IMR-90 (cell line): ENCODE data around the gene NOL4L. TPM values are rescaled to one million over a fixed set of nuclear protein-coding genes. Genes with fewer than 3 reads are reported as not detected.

Source experiments
- ATAC-seq: fragments of 200-7000 bp; cut with Tn5 transposase; 2 replicates; pipeline ENCODE4 v1.9.1; 2020; ENCODE audit warnings: low read depth, mild to moderate bottlenecking, moderate library complexity
- BruUV-seq: library from RNA; stranded (reverse); fragments of 400-500 nt; replicated peaks from 2 replicates; lab custom pipeline; 2021; lab: Mats Ljungman, UMichigan
- CTCF ChIA-PET: fragments of 300-600 bp; formaldehyde crosslinking; extraction: SDS; loops from one replicate; lab custom pipeline; 2021; ENCODE audit warnings: antibody characterized with exemption; lab: Yijun Ruan, JAX
- POLR2A ChIA-PET: fragments of 300-600 bp; sonication (Branson Sonifier 250); formaldehyde crosslinking; loops from one replicate; lab custom pipeline; 2022; ENCODE audit warnings: antibody characterized with exemption; ENCODE audit not compliant: unreplicated experiment; lab: Charles Lee
- DNase-seq: peaks from one replicate; pipeline ENCODE4 v3.0.0; 2013
- H2AFZ ChIP-seq: replicated peaks from 2 replicates; pipeline ENCODE3; 2013; ENCODE audit warnings: low read length, mild to moderate bottlenecking; ENCODE audit not compliant: poor library complexity
- H2AK5ac ChIP-seq: 2 replicates; pipeline ENCODE4 v1.6.1; 2013; ENCODE audit warnings: low read depth, low read length, inconsistent platforms
- H2AK9ac ChIP-seq: replicated peaks from 2 replicates; pipeline ENCODE3; 2013; ENCODE audit warnings: mild to moderate bottlenecking, low read depth, low read length, moderate library complexity; ENCODE audit not compliant: poor library complexity
- H2BK120ac ChIP-seq: 2 replicates; pipeline ENCODE4 v1.6.1; 2013; ENCODE audit warnings: low read depth, low read length, inconsistent platforms
- H2BK15ac ChIP-seq: 3 replicates; pipeline ENCODE4 v1.6.1; 2013; ENCODE audit warnings: low read depth, low read length, inconsistent platforms
- H2BK20ac ChIP-seq: 2 replicates; pipeline ENCODE4 v1.6.1; 2013; ENCODE audit warnings: low read depth, mild to moderate bottlenecking, inconsistent platforms, low read length, moderate library complexity
- H2BK5ac ChIP-seq: 2 replicates; pipeline ENCODE4 v1.6.1; 2013; ENCODE audit warnings: mild to moderate bottlenecking, low read depth, low read length, inconsistent platforms; ENCODE audit not compliant: poor library complexity, severe bottlenecking
- H3K14ac ChIP-seq: replicated peaks from 2 replicates; pipeline ENCODE4 v1.6.1; 2013; ENCODE audit warnings: low read depth, low read length, inconsistent platforms
- H3K18ac ChIP-seq: 2 replicates; pipeline ENCODE4 v1.6.1; 2013; ENCODE audit warnings: low read depth, low read length, control low read depth
- H3K23ac ChIP-seq: 2 replicates; pipeline ENCODE4 v1.6.1; 2013; ENCODE audit warnings: low read depth, low read length, inconsistent platforms
- H3K27ac ChIP-seq: 2 replicates; pipeline ENCODE4 v1.5.1; 2013; ENCODE audit warnings: mild to moderate bottlenecking, control low read depth, low read length; ENCODE audit not compliant: insufficient read depth
- H3K27me3 ChIP-seq: 2 replicates; pipeline ENCODE4 v1.6.1; 2013; ENCODE audit warnings: low read length; ENCODE audit not compliant: control insufficient read depth, insufficient read depth
- H3K36me3 ChIP-seq: 2 replicates; pipeline ENCODE4 v1.6.1; 2013; ENCODE audit warnings: low read length, mixed read lengths; ENCODE audit not compliant: control insufficient read depth, insufficient read depth
- H3K4ac ChIP-seq: 2 replicates; pipeline ENCODE4 v1.6.1; 2013; ENCODE audit warnings: low read depth, low read length, inconsistent platforms
- H3K4me1 ChIP-seq: 2 replicates; pipeline ENCODE4 v1.6.1; 2013; ENCODE audit warnings: low read length, mixed read lengths; ENCODE audit not compliant: control insufficient read depth, insufficient read depth
- H3K4me2 ChIP-seq: 2 replicates; pipeline ENCODE4 v1.6.1; 2013; ENCODE audit warnings: low read depth, mild to moderate bottlenecking, control low read depth, low read length, moderate library complexity
- H3K4me3 ChIP-seq: 2 replicates; pipeline ENCODE4 v1.5.1; 2013; ENCODE audit warnings: low read depth, mild to moderate bottlenecking, control low read depth, low read length, moderate library complexity; ENCODE audit not compliant: insufficient read depth
- H3K56ac ChIP-seq: 2 replicates; pipeline ENCODE4 v1.6.1; 2013; ENCODE audit warnings: low read length, inconsistent platforms; ENCODE audit not compliant: insufficient read depth; ENCODE audit errors: extremely low read depth
- H3K79me1 ChIP-seq, 2 experiments: 2 replicates each; pipeline ENCODE4 v1.6.1; 2013; ENCODE audit warnings: low read length in 2 of 2, inconsistent platforms in 1 of 2, low read depth in 1 of 2
- H3K9ac ChIP-seq: 2 replicates; pipeline ENCODE4 v1.6.1; 2013; ENCODE audit warnings: low read depth, low read length, control low read depth
- H3K9me1 ChIP-seq: 2 replicates; pipeline ENCODE4 v1.6.1; 2013; ENCODE audit warnings: low read length, inconsistent platforms; ENCODE audit not compliant: insufficient read depth
- H3K9me3 ChIP-seq: 2 replicates; pipeline ENCODE4 v1.6.1; 2013; ENCODE audit warnings: low read length; ENCODE audit not compliant: control insufficient read depth, insufficient read depth
- H4K20me1 ChIP-seq: 2 replicates; pipeline ENCODE4 v1.6.1; 2013; ENCODE audit warnings: low read length, inconsistent platforms; ENCODE audit not compliant: insufficient read depth
- H4K5ac ChIP-seq: 2 replicates; pipeline ENCODE4 v1.6.1; 2013; ENCODE audit warnings: mild to moderate bottlenecking, low read depth, low read length, control low read depth
- H4K8ac ChIP-seq, 2 experiments: 2 replicates each; pipeline ENCODE4 v1.6.1; 2013; ENCODE audit warnings: low read depth in 2 of 2, low read length in 2 of 2, control low read depth in 1 of 2, inconsistent platforms in 1 of 2
- H4K91ac ChIP-seq: 2 replicates; pipeline ENCODE4 v1.6.1; 2013; ENCODE audit warnings: low read depth, low read length, inconsistent platforms; ENCODE audit not compliant: insufficient read depth
- BHLHE40 ChIP-seq: fragments of 150-350 bp; IDR thresholded peaks from 2 replicates; pipeline ENCODE4 v1.6.1; 2016; ENCODE audit warnings: mild to moderate bottlenecking, low read depth, low read length
- CEBPB ChIP-seq: IDR thresholded peaks from 2 replicates; pipeline ENCODE4 v1.6.1; 2012; ENCODE audit warnings: low read depth, low read length, improper control_type of control experiment
- CHD1 ChIP-seq: IDR thresholded peaks from 2 replicates; pipeline ENCODE4 v1.6.1; 2012; ENCODE audit warnings: low read depth, low read length, improper control_type of control experiment
- CTCF ChIP-seq: conservative IDR thresholded peaks from 2 replicates; pipeline ENCODE4 v1.5.1; 2012; ENCODE audit warnings: mild to moderate bottlenecking, low read depth, low read length, improper control_type of control experiment
- ELK1 ChIP-seq: fragments of 150-350 bp; IDR thresholded peaks from 2 replicates; pipeline ENCODE4 v1.6.1; 2016; ENCODE audit warnings: low read depth, mild to moderate bottlenecking, low read length, moderate library complexity, borderline replicate concordance
- FOS ChIP-seq: fragments of 150-350 bp; IDR thresholded peaks from 2 replicates; pipeline ENCODE4 v1.6.1; 2016; ENCODE audit warnings: low read depth, low read length
- MAFK ChIP-seq: IDR thresholded peaks from 2 replicates; pipeline ENCODE4 v1.6.1; 2012; ENCODE audit warnings: low read depth, low read length, improper control_type of control experiment
- MAZ ChIP-seq: IDR thresholded peaks from 2 replicates; pipeline ENCODE4 v1.6.1; 2012; ENCODE audit warnings: low read depth, mild to moderate bottlenecking, low read length, improper control_type of control experiment, moderate library complexity, borderline replicate concordance
- MXI1 ChIP-seq: IDR thresholded peaks from 2 replicates; pipeline ENCODE4 v1.6.1; 2012; ENCODE audit warnings: low read depth, mild to moderate bottlenecking, low read length, moderate library complexity, borderline replicate concordance
- NFE2L2 ChIP-seq: fragments of 150-350 bp; IDR thresholded peaks from 2 replicates; pipeline ENCODE4 v1.6.1; 2016; ENCODE audit warnings: low read depth, mild to moderate bottlenecking, low read length
- POLR2A ChIP-seq: IDR thresholded peaks from 2 replicates; pipeline ENCODE4 v1.6.1; 2012; ENCODE audit warnings: mild to moderate bottlenecking, low read depth, low read length
- RAD21 ChIP-seq: IDR thresholded peaks from 2 replicates; pipeline ENCODE4 v1.6.1; 2012; ENCODE audit warnings: low read length, improper control_type of control experiment
- RCOR1 ChIP-seq: IDR thresholded peaks from 2 replicates; pipeline ENCODE4 v1.6.1; 2012; ENCODE audit warnings: mild to moderate bottlenecking, low read length, improper control_type of control experiment; ENCODE audit not compliant: insufficient replicate concordance
- RFX5 ChIP-seq: IDR thresholded peaks from 2 replicates; pipeline ENCODE4 v1.8.0; 2012; ENCODE audit warnings: low read depth, mild to moderate bottlenecking, low read length, moderate library complexity
- SMC3 ChIP-seq: fragments of 150-350 bp; IDR thresholded peaks from 2 replicates; pipeline ENCODE4 v1.6.1; 2016; ENCODE audit warnings: low read depth, mild to moderate bottlenecking, antibody characterized with exemption, low read length, moderate library complexity
- WGBS, 2 experiments: methylation state at CpG; one replicate each; pipeline versions ENCODE4 v1.1.5 to v1.1.7; 2013; ENCODE audit warnings: missing lambda C conversion rate in 2 of 2; ENCODE audit not compliant: insufficient read length in 1 of 2; ENCODE audit errors: extremely low coverage in 2 of 2; 5-methylcytosine and 5-hydroxymethylcytosine counted together
- dilution Hi-C: fragments of 300-500 bp; cut with HindIII; formaldehyde crosslinking; loops from one replicate; pipeline ENCODE4 v1.14.3; 2018; ENCODE audit warnings: low sequenced_read_pairs; ENCODE audit not compliant: unreplicated experiment
- in situ Hi-C: fragments of 300-500 bp; cut with MboI; formaldehyde crosslinking; loops from 3 replicates; pipeline ENCODE4 v1.14.3; 2019; ENCODE audit warnings: low sequenced_read_pairs, inconsistent platforms, mixed read lengths
- intact Hi-C: fragments of 100-400 bp; cut with micrococcal nuclease; formaldehyde crosslinking; loops from 2 replicates; pipeline ENCODE4 v1.10.0; 2022
- polyA plus RNA-seq, 3 experiments: library from polyadenylated mRNA; depleted of rRNA; stranded (reverse); fragments of >200 nt; gene quantifications; 2 replicates each; pipeline ENCODE4 v1.2.3, GENCODE V29; 2012; ENCODE audit warnings: low replicate concordance in 1 of 3
- total RNA-seq: library from RNA; depleted of rRNA; stranded (reverse); fragments of >200 nt; gene quantifications from 2 replicates; pipeline ENCODE4 v1.2.3, GENCODE V29; 2012
- TF ChIP-seq, protein P1 (sequence below): fragments of 150-350 bp; IDR thresholded peaks from 2 replicates; pipeline ENCODE4 v1.6.1; 2017; ENCODE audit warnings: mild to moderate bottlenecking, antibody characterized with exemption, low read length, low read depth

Gene NOL4L
- total and polyA plus RNA-seq, 2 of the 4 experiments (the other 2 are of a cell fraction): 4.7 to 13.3 TPM

DNA sequence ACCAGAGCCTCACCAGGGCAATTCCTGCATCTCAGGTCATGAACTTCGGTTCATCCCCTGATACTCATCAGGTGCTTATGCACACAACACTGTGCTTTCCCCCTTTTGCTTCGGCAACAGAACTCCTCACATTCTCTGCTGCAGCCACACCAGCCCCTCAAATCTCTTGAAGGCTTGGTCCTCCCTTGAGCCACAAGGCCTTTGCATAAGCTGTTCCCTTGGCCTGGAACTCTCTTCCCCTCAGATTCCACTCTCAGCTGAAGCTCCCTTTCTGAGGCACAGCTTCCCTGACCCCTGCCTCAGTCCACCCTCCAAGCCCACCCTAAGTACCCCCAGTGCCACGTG is 76.4 kb downstream of the NOL4L start:
- Histone ChIP-seq H3K4me3 (no peak overlapping the region), H3K9me1 (peaks cover 6% of the 10 kb centered on the region; the same call in 1 of the 2 replicates), H3K36me3 (no peaks in the 10 kb centered on the region), H3K79me1 (no peaks in the 10 kb centered on the region), H4K5ac (no peak overlapping the region), H2BK15ac (no peak overlapping the region), H3K23ac (no peak overlapping the region), H2BK5ac (no peak overlapping the region), H2BK120ac (no peak overlapping the region), H4K91ac (no peak overlapping the region), H3K4ac (no peak overlapping the region), H4K20me1 (no peaks in the 10 kb centered on the region), H2AFZ (peak overlapping the region; percentile 25), H4K8ac (no peak overlapping the region), H3K14ac (no peak overlapping the region), H3K18ac (no peak overlapping the region), H3K9ac (no peak overlapping the region), H3K27ac (no peak overlapping the region), H3K4me1 (peaks cover 4% of the 10 kb centered on the region; the same call in 1 of the 2 replicates), H2AK5ac (0 out of 2 replicates have a peak overlapping the region, but pooled peaks have one; percentile 51), H3K9me3 (no peaks in the 10 kb centered on the region), H3K56ac (no peak overlapping the region), H3K4me2 (no peak overlapping the region), H3K27me3 (no peaks in the 10 kb centered on the region), H2BK20ac (no peak overlapping the region), H2AK9ac (peak overlapping the region; percentile 45)
- ChIA-PET POLR2A (no interaction called here), CTCF (no interaction called here)
- ATAC-seq (no peak), DNase-seq (no peak)
- dilution Hi-C loops: no loop called here
- TF ChIP-seq CTCF (no peak), MAFK (no peak), MXI1 (no peak), CEBPB (no peak), BHLHE40 (no peak), RAD21 (no peak), POLR2A (no peak), ELK1 (no peak), FOS (no peak), NFE2L2 (no peak), CHD1 (no peak), MAZ (no peak), RFX5 (no peak), RCOR1 (no peak), SMC3 (no peak)
- TF ChIP-seq, protein P1, sequence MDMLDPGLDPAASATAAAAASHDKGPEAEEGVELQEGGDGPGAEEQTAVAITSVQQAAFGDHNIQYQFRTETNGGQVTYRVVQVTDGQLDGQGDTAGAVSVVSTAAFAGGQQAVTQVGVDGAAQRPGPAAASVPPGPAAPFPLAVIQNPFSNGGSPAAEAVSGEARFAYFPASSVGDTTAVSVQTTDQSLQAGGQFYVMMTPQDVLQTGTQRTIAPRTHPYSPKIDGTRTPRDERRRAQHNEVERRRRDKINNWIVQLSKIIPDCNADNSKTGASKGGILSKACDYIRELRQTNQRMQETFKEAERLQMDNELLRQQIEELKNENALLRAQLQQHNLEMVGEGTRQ: no peak
- 79% methylated on average over 2 of the region's 3 CpGs; no CpG with 5 or more reads in 1 of the 2 experiments for WGBS, 2 experiments
- no TSS peak for BruUV-seq
- in situ Hi-C loops: no loop called here
- intact Hi-C loops: loop anchor here (10.0 kb wide), 1 partner anchor 256 kb away; the partner anchor contains the start of gene DNMT3B
